Activated naive CD4-positive, alpha-beta T cell treated with anti-CD3 and anti-CD28 coated beads, Interleukin-2, amount 50 U/mL, for 16 hours (primary cell): Measurements from ENCODE around the gene PIP4K2B.
"Not testable (repeated sequence)": the region's sequence is repeated elsewhere in the genome, so short reads cannot be mapped to it uniquely, and the experiment has no call there.

Experiments
- DNase-seq: peaks from one replicate; pipeline ENCODE4 v3.0.0-alpha.2; 2020

Gene PIP4K2B

DNA sequence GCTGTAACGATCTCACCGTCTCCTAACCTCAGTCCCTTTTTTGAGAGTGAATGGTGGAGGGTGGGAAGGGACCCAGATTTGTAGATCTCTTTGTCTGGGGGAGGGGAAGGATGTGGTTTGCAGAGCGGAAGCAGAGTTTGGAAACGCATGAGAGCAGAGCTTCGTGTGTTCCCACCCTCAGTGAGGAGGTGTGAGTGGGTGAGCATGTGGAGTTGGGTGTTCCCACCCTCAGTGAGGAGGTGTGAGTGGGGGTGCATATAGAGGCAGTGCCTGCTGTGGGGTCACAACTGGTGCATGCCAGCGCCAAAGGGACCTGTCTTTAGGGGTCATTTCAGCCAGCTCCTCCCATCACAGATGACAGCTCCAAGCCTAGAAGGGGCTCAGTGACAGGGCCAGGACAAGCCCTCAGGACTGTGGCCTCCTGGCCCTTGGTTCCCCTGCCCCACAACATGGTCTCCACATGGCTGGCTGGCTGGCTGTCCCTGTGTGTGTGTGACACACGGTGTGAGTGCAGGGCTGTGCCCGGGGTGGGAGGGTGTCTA, 71.0 kb downstream of the PIP4K2B start:
- DNase-seq, result peak; percentile 39

DNA sequence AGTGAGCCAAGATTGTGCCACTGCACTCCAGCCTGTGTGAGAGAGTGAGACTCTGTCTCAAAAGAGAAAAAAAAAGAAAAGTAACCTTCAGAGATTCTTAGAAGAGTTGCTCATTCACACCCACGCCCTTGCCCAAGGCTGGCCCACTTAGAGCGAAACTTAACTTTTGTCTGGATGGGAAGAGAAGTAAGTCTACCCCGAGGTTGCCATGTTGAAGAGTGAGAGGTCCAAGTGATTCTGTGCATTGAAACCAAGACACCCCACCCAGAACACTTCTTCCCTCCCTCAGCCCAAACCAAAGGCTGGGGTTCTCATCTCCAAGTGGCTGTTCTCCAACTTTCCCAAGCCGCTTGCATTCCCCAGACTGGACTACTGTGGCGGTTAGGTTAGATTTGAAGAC, 71.6 kb downstream of the PIP4K2B start:
- peak; percentile 78 for DNase-seq

DNA sequence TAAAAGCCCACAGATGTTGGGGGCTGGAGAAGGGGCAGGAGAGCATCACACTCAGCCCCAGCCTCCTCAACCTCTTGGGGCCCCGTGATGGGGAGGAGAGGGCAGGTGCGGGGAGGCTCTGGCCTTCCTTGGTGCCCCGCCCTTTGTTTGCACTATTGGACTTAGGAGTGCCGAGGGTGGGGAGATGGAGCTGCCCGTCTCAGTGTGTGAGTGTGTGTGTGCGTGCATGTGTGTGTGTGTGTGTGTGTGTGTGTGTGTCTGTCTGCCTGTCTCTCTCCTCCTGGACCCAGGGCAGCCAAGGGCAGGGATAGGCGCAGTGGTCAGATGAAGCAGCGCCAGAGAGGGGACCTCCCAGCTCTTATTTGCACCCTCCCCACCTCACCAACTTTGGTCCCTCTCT, 73.2 kb downstream of the PIP4K2B start:
- DNase-seq, result not testable (repeated sequence)

DNA sequence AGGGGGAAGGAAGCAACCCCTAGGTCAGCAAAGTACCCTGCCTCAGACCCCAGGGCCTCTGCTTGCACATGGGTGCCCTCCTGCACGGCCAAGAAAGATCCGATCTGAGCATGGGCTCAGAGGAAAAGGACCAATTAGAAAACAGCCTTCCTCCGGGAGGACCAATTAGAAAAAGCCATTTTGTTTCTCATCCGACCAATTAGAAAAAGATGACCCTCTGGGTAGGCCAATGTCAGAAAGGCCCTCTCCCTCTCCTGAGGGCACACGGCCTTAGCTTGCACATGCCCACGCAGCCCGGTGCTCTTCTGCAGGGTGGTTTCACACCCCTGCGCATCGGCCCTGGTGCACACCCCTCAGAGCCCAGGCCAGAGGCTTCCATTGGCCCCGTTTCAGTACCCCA, 74.3 kb downstream of the PIP4K2B start:
- no peak for DNase-seq

DNA sequence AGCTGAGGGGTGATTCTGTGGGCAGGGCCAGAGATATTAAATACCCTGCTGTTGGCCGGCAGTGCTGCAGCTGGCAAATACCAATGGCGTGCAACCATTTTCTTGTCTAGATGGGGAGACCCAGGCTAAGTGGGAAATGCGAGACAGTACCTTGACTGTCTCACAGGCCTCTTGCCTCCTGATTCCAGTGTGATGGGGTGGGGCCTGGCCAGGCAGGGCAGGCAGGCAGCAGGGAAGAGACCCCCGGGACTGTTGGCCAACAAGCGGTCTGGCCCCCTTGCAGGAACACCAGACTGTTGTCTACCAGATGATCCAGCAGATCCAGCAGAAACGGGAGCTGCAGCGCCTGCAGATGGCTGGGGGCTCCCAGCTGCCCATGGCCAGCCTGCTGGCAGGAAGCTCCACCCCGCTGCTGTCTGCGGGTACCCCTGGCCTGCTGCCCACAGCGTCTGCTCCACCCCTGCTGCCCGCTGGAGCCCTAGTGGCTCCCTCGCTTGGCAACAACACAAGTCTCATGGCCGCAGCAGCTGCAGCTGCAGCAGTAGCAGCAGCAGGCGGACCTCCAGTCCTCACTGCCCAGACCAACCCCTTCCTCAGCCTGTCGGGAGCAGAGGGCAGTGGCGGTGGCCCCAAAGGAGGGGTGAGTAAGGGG, 74.9 kb downstream of the PIP4K2B start:
- no peak for DNase-seq

DNA sequence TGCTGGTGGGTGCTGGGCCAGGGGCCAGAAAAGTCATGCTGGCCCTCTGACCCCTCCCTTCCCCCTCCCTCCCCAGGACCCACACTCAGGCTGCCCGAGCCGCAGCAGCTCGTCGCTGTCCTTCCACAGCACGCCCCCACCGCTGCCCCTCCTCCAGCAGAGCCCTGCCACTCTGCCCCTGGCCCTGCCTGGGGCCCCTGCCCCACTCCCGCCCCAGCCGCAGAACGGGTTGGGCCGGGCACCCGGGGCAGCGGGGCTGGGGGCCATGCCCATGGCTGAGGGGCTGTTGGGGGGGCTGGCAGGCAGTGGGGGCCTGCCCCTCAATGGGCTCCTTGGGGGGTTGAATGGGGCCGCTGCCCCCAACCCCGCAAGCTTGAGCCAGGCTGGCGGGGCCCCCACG, 77.6 kb downstream of the PIP4K2B start:
- DNase-seq, result no peak

DNA sequence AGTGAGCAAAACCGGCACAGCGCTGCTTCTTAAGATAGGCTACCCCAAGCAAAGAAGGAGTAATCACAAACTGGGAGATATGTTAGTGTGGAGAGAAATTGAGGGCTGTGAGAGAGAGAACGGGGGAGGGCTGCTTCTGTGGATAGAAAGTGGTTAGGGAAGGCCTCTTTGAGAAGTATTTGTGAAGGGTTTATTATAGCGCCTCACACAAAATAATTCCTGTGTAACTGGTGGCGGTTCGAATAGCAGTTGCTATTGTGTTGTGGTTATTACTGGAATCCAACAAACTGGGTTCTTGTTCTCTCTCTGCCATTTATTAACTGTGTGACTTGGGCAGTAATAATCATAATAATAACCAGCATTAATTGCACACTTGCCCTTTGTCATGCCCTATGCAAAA, 78.4 kb downstream of the PIP4K2B start:
- DNase-seq, result no peak

DNA sequence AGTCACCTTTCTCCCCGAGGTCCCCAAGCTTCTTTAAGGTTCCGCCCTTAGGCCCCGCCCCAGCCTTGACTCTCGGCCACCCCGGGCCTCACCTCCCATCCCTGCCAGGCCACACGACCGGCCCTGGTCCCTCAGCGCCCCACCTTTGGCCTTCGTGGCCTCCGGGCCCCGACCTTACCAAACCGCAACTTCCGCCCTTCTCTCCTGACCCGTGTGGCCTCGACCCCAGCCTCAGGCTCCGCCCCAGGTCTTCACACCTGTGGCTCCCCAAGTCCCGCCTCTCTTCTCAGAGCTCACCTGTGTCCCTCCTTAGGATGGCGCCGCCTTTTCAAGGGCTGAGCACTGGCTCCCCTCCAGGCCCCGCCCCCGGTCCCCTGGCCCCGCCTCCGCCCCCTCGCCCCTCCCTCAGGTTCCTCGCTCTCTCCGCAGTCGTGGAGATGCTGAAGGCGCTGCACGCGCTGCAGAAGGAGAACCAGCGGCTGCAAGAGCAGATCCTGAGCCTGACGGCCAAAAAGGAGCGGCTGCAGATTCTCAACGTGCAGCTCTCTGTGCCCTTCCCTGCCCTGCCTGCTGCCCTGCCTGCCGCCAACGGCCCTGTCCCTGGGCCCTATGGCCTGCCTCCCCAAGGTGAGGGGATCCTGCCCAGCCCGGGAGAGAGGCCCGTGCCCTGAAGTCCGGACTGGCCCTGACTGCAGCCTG, 79.3 kb downstream of the PIP4K2B start:
- DNase-seq, result no peak

DNA sequence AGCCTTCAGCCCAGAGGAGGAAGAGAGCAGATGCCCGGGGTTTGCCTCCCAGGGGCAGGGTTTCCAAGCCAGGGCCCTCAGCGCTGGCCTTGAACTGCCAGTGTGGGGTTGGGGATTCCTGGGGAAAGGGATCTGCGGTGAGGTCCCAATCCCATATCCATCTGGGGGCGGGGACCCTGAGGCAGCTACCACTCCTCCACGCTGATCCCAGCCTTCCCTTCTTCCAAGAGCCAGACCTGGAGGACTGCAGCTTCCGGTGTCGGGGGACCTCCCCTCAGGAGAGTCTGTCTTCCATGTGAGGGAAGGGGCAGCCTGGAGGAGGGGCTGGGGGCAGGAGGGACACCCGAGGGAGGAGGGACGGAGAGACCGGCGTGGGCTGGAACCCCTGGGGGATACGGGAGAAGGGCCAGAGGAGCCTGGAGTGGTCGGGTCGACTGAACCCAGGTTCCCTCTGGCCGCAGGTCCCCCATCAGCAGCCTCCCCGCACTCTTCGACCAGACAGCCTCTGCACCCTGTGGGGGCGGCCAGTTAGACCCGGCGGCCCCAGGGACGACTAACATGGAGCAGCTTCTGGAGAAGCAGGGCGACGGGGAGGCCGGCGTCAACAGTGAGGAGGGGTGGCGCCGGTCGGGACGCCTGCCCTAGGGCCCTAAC, 79.9 kb downstream of the PIP4K2B start:
- no peak for DNase-seq

DNA sequence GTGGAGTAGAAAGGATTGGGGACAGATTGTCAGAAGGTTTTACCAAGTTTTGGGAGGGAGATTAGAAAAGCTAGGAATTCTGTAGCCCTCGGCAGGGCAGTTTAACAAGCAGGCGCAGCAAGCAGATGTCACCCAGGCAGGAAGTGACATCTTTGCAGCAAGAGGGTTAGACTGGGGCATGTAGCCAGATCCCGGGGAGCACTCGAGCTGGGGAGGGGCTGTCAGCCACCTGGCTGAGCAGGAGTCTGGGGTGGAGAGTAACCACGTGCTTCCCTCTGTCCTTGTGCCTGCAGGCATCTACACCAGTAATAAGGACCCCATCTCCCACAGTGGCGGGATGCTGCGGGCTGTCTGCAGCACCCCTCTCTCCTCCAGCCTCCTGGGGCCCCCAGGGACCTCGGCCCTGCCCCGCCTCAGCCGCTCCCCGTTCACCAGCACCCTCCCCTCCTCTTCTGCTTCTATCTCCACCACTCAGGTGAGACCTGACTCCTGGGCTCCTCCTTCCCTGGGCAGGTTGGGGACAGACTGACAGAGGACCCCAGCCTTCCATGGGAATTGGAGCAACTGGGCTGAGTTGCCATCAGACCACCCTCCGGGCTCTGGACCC, 82.1 kb downstream of the PIP4K2B start:
- no peak for DNase-seq

DNA sequence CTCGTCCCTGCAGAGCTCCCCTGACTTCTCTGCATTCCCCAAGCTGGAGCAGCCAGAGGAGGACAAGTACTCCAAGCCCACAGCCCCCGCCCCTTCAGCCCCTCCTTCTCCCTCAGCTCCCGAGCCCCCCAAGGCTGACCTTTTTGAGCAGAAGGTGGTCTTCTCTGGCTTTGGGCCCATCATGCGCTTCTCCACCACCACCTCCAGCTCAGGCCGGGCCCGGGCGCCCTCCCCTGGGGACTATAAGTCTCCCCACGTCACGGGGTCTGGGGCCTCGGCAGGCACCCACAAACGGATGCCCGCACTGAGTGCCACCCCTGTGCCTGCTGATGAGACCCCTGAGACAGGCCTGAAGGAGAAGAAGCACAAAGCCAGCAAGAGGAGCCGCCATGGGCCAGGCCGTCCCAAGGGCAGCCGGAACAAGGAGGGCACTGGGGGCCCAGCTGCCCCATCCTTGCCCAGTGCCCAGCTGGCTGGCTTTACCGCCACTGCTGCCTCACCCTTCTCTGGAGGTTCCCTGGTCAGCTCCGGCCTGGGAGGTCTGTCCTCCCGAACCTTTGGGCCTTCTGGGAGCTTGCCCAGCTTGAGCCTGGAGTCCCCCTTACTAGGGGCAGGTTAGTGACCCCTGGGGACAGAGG, 82.9 kb downstream of the PIP4K2B start:
- DNase-seq, result no peak
